Stimulated activated CD8-positive, alpha-beta memory T cell treated with anti-CD3 and anti-CD28 coated beads, Interleukin-15, amount 100 ng/mL, for 24 hours (primary cell): ENCODE results near the gene ASS1.

Source experiments
- DNase-seq: peaks from one replicate; pipeline ENCODE4 v3.0.0-alpha.2; 2020; ENCODE audit warnings: low read depth

Gene ASS1

GRCh38 chr9:130498918-130499698, 54.3 kb downstream of the ASS1 start:
- no peak for DNase-seq

- DNase-seq = no peak
Observed at GRCh38 chr9:130499804-130500263, 55.1 kb downstream of the ASS1 start.

- no peak for DNase-seq
Observed at GRCh38 chr9:130500340-130501180, 55.8 kb downstream of the ASS1 start.

GRCh38 chr9:130501639-130502038, 56.9 kb downstream of the ASS1 start:
- DNase-seq = no peak

- DNase-seq = no peak
Observed at GRCh38 chr9:130508218-130508617, 63.5 kb downstream of the ASS1 start.

- DNase-seq = no peak
Observed at GRCh38 chr9:130512199-130512598, 67.4 kb downstream of the ASS1 start.

- DNase-seq = no peak
Observed at GRCh38 chr9:130513078-130513477, 68.3 kb downstream of the ASS1 start.

- DNase-seq = no peak
Observed at GRCh38 chr9:130518233-130518632, 73.5 kb downstream of the ASS1 start.

- DNase-seq = no peak
Observed at GRCh38 chr9:130518943-130519799, 74.4 kb downstream of the ASS1 start.

- no peak for DNase-seq
Observed at GRCh38 chr9:130519927-130520326, 75.2 kb downstream of the ASS1 start.

- DNase-seq = no peak
Observed at GRCh38 chr9:130521715-130522114, 77.0 kb downstream of the ASS1 start.

GRCh38 chr9:130522233-130522808, 77.6 kb downstream of the ASS1 start:
- DNase-seq = no peak

GRCh38 chr9:130523921-130524320, 79.2 kb downstream of the ASS1 start:
- no peak for DNase-seq

GRCh38 chr9:130526193-130526853, 81.6 kb downstream of the ASS1 start:
- no peak for DNase-seq

- DNase-seq = no peak
Observed at GRCh38 chr9:130526854-130527650, 82.3 kb downstream of the ASS1 start.

- no peak for DNase-seq
Observed at GRCh38 chr9:130527651-130528310, 83.0 kb downstream of the ASS1 start.

GRCh38 chr9:130528674-130529073, 83.9 kb downstream of the ASS1 start:
- no peak for DNase-seq

- DNase-seq = no peak
Observed at GRCh38 chr9:130530938-130531337, 86.2 kb downstream of the ASS1 start.

GRCh38 chr9:130531670-130532069, 86.9 kb downstream of the ASS1 start:
- DNase-seq = no peak
